ENCODE results near the gene CCDC6.
"Not testable (repeated sequence)": the region's sequence is repeated elsewhere in the genome, so short reads cannot be mapped to it uniquely, and the experiment has no call there.

Gene CCDC6

GRCh38 chr10:59881640-59882039 is 24.7 kb downstream of the CCDC6 start:
- no peak for DNase-seq (ENCODE audit: low read depth in 2 of 3, low spot score in 1 of 3)

GRCh38 chr10:59880971-59881510 is 25.3 kb downstream of the CCDC6 start:
- DNase-seq (ENCODE audit: low read depth in 2 of 3, low spot score in 1 of 3): peak; percentile 71 to 82 (median 72)

DNA sequence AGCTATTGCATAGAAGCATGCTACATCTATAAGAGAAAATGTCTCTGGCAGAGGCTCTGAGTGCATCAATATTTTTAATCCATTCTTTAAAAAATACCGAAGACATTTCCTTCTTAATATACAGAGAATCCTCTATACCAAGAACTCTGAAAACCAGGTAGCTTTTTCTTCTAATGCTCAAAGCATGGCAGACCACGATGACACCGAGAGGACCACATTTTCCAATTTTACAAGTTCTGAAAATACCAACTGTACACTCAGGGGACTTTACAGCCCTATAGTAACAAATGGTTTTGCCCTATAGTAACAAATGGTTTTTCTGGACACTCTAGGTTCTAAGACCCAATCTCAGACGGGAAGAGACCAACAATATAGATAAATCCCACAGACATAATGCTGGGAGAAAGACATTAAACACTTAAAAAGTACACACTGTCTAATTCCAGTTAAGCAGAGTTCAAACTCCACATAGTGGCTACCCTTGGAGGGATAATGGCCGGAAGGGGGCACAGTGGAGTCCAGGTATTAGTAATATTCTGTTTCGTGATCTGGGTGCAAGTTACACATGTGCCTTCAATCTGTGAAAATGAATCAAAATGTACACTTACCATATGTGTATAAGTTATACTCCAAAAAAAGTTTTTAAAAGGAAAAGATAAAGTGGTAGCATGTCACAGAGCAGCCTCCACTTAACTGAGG is 26.2 kb downstream of the CCDC6 start:
- DNase-seq (ENCODE audit: low read depth in 2 of 3, low spot score in 1 of 3): no peak

GRCh38 chr10:59879363-59879913 is 26.9 kb downstream of the CCDC6 start:
- no peak for DNase-seq (ENCODE audit: low read depth in 2 of 3, low spot score in 1 of 3)

- no peak for DNase-seq (ENCODE audit: low read depth in 2 of 3, low spot score in 1 of 3)
These were observed 27.4 kb downstream of the CCDC6 start for GRCh38 chr10:59878915-59879314.

GRCh38 chr10:59878289-59878688 is 28.1 kb downstream of the CCDC6 start:
- no peak for DNase-seq (ENCODE audit: low read depth in 2 of 3, low spot score in 1 of 3)

DNA sequence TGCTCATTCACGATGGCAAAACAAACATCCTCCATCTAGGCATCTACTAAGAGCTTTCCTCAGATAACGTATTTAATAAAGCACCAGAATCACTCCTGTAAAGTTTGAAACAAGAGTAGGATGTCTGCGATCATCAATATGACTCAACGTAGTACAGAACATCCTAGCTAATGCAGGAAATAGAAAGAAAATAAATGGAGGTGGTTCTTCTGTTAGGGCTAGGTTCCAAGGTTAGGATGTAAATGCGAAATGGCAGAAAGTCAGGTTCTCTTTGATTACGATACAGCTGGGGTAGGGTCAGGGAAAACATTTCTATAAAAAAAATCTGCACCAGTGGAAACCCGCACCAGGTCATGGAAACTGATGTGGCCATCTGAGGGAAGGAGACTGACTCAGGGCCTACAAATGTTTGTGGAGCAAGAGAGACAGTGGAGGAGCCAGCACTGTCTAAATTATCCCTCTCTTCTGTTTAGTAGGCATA is 29.1 kb downstream of the CCDC6 start:
- no peak for DNase-seq (ENCODE audit: low read depth in 2 of 3, low spot score in 1 of 3)

- no peak for DNase-seq (ENCODE audit: low read depth in 2 of 3, low spot score in 1 of 3)
These were observed 29.7 kb downstream of the CCDC6 start for GRCh38 chr10:59876695-59877094.

GRCh38 chr10:59876208-59876607 is 30.1 kb downstream of the CCDC6 start:
- not testable (repeated sequence) for DNase-seq (ENCODE audit: low read depth in 2 of 3, low spot score in 1 of 3)

DNA sequence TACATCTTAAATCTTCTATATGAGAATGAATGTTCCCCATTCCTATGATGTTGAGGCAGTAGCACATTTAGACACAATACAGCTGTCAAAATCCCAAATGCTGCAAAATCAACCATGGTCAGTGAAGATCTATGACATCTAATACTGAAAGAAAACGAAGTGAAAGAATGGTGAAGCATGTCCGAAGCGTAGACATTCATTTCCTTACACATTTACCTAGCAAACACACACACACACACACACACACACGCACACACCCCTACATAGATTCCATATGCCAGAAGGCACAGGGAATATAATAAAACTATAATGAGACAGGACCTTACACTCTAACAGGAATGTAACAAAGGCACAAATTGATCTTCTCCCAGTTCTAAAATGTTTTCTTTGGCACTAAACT is 32.5 kb downstream of the CCDC6 start:
- DNase-seq (ENCODE audit: low read depth in 2 of 3, low spot score in 1 of 3): no peak

DNA sequence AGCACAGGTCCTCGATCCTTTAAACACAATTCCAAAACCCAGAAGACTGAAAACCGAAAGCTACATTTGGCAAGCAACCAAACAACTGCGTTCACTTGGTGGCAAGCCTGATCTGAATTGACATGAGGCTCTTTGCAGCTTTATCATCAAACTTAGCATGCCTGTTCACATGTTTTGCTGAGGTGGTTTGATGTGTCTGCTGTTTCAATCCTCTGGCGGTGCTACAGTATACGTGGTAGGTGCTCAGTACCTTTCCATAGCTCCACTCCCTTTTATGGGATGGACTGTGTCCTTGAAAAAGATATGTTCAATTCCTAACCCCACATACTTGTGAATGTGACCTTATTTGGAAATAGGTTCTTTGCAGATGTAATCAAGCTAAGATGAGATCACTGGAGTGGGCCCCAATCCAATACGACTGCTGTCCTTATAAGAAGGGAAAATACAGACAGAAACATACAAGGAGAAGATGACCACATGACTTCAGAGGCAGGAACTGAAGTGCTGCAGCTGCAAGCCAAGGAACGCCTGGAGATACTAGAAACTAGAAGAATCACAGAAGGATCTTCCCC is 33.4 kb downstream of the CCDC6 start:
- no peak for DNase-seq (ENCODE audit: low read depth in 2 of 3, low spot score in 1 of 3)

DNA sequence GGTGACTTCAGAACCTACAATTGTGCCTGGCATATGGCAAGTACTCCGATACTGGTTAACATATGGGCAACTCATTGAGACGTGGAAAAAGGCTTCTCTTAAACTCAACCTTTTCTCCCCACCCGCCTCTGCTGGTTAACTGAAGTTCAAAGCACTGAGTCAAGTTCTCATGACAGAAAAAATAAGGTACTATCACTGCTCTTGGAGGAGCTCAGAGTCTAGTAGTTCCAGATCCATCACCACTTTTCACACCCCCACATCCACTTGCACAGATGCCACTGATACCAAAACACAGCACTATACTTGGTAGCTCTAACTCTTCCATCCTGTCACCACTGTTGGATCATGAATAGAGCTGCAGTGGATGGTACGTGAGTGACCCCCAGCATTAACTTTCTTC is 36.2 kb downstream of the CCDC6 start:
- DNase-seq (ENCODE audit: low read depth in 2 of 3, low spot score in 1 of 3): no peak

DNA sequence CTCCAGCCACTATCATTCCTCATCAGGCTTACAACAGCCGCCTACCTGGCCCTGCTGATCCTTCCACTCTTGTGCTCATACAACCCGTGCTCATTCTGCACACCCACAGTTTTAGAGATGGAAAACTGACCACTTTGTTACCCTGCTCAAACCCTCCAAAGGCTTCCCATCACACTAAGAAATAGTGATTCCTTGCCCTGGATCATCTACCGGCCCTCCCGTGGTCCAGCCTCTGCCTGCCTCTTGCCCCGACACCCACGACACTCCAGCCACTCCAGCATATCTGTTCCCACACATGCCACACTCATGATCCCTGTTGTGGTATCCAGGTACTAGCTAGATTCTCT is 36.8 kb downstream of the CCDC6 start:
- DNase-seq (ENCODE audit: low read depth in 2 of 3, low spot score in 1 of 3): no peak

DNA sequence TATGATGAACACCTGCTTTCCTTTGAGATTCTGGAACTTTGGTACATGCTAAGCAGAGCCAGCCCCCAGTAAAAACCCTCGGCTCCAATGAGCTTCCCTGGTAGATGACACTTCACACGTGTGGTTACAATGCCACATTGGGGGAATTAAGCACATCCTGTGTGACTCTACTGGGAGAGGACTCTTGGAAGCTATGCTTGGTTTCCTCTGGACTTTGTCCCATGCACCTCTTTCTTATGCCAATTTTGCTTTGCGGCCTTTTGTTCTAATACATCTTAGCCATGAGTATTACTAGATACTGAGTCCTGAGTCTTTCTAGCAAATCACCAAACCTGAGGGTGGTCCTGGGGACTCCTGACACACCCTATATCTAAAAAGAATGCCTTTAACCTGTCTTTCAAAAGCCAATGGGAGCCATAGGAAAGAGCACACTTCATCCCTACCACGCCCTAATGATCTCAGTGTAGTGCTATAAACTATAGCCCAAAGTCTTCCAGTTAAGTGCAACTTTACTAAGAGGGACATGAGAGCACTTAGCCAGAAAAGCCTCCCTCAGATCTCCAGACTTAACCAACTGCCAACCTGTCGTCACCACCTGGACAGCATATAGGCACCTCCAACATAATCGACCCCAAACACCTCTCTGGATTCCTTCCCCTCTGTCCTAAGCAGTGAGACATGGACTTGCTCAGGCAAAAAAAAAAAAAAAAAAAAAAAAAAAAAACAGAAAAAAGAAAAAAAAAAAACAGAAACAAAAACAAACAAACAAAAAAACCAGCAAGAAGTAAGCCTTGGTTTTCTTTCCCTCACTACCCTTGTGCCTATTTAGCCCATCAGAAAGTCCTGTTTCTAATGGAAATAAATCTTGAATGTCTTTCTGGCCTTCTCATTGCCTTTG is 37.4 kb downstream of the CCDC6 start:
- no peak for DNase-seq (ENCODE audit: low read depth in 2 of 3, low spot score in 1 of 3)

DNA sequence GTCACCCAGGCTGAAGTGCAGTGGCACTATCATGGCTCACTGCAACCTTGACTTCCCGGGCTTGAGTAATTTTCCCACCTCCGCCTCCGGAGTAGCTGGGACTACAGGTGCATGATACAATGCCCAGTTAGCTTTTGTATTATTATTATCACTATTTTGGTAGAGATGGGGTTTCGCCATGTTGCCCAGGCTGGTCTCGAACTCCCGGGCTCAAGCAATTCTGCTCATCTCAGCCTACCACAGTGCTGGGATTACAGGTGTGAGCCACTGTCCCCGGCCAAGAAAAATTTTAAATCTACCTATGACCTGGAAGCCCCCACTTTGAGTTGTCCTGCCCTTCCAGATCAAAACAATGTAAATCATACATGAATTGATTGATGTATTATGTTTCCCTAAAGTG is 38.8 kb downstream of the CCDC6 start:
- no peak for DNase-seq (ENCODE audit: low read depth in 2 of 3, low spot score in 1 of 3)

DNA sequence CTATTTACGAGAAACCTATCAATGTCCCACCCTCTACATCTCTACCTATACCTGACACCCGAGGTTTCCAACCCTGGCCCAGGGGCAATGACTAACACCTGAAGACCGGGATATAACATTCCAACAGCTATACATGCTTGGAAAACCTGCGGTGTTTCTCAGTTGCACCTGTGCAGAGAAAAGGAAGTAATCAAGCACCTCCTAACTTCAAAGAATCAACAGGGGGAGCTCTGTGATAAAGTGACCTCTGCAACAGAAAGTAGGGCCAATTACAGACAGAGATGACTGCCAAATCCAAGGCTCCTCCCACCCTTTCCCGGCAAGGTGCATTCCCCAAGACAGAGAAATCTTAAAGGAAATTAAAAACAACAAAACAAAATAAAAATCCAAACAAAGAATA is 41.3 kb downstream of the CCDC6 start:
- no peak for DNase-seq (ENCODE audit: low read depth in 2 of 3, low spot score in 1 of 3)

- DNase-seq (ENCODE audit: low read depth in 2 of 3, low spot score in 1 of 3): no peak
These were observed 42.0 kb downstream of the CCDC6 start for GRCh38 chr10:59864141-59864962.

- DNase-seq (ENCODE audit: low read depth in 2 of 3, low spot score in 1 of 3): no peak
These were observed 46.8 kb downstream of the CCDC6 start for GRCh38 chr10:59859570-59859969.

DNA sequence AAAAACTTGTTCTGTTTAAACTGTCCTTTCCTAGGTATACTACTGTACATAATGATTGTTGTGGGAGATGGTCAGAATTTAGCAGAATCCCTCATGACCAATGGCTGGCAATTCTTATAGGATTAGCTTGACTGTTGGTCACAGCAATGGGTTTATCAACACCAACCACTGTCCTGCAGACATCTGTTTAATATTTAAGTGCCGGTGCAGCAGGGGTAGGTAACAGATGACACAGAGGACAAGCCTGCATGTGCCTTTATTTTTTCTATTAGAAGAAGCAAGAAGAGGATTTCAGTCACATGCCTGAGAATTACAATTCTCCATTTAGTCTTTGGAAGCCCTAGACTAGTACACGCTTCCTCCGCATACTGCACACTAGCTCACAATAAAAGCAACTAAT is 48.4 kb downstream of the CCDC6 start:
- no peak for DNase-seq (ENCODE audit: low read depth in 2 of 3, low spot score in 1 of 3)

DNA sequence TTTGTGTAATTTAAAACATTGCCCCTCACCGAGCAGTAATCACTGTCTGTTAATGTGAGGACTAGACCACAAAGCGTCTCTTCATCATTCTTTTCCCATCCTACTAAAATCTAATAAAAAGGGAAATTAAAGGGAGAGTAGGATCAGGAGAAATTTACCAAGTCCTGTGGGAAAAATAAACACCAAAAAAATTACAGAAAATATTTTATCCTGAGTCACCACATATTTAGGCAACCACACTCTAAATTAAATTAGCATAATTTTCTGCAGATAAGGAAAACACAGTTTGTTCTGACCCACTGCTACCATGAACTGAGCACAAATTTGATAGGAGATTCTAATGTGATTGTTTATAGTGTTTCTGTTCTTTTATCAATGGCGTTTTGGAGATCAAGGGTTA is 49.3 kb downstream of the CCDC6 start:
- DNase-seq (ENCODE audit: low read depth in 2 of 3, low spot score in 1 of 3): no peak

DNA sequence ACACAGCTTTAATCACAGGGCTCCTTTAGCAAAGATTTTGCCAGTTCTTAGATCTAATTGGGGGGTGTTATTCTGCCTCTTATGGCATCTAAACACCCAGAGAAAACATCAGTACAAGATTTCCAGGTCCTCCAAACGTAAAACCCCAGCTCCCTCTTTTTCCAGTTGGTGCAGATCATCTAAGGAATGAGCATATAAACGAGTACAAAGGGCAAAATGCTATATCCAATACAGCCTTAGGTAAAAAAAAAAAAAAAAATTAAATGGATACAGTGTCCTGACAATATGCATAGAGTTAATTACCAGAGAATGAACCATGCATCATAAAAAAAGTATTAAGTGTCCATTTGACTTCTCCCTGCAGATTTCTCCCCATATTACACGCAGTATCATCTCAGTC is 50.3 kb downstream of the CCDC6 start:
- DNase-seq (ENCODE audit: low read depth in 2 of 3, low spot score in 1 of 3): no peak
